Panc1 (cell line): ENCODE results near the gene PPM1B. TPM values are rescaled to one million over a fixed set of nuclear protein-coding genes. Genes with fewer than 3 reads are reported as not detected.

Experiments
- ATAC-seq: fragments of 200-7000 bp; cut with Tn5 transposase; 2 replicates; pipeline ENCODE4 v1.9.1; 2020; ENCODE audit warnings: mild to moderate bottlenecking, moderate library complexity
- BruUV-seq: library from RNA; stranded (reverse); fragments of 400-500 nt; replicated peaks from 2 replicates; lab custom pipeline; 2021; lab: Mats Ljungman, UMichigan
- CTCF ChIA-PET: fragments of 300-600 bp; sonication (Branson Sonifier 250); formaldehyde crosslinking; loops from one replicate; lab custom pipeline; 2022; ENCODE audit warnings: antibody characterized with exemption; lab: Charles Lee
- POLR2A ChIA-PET: fragments of 300-600 bp; sonication (Branson Sonifier 250); formaldehyde crosslinking; loops from one replicate; lab custom pipeline; 2022; ENCODE audit warnings: antibody characterized with exemption; lab: Charles Lee
- DNase-seq: peaks from one replicate; pipeline ENCODE4 v3.0.0-alpha.2; 2010; ENCODE audit warnings: low read depth, low spot score
- H3K27ac ChIP-seq: 2 replicates; pipeline ENCODE4 v1.5.1; 2011; ENCODE audit warnings: mild to moderate bottlenecking, low read length, inconsistent platforms
- H3K27me3 ChIP-seq: fragments of 200-500 bp; sonication (Bioruptor generic); 2 replicates; pipeline ENCODE4 v1.6.0; 2014; ENCODE audit warnings: low read length, inconsistent platforms; ENCODE audit not compliant: control insufficient read depth, insufficient read depth
- H3K36me3 ChIP-seq: fragments of 200-500 bp; sonication (Bioruptor generic); 2 replicates; pipeline ENCODE4 v1.5.1; 2014; ENCODE audit warnings: inconsistent platforms, mild to moderate bottlenecking, low read length, moderate library complexity; ENCODE audit not compliant: control insufficient read depth, insufficient read depth
- H3K4me1 ChIP-seq: 2 replicates; pipeline ENCODE4 v1.5.1; 2011; ENCODE audit warnings: inconsistent platforms, mild to moderate bottlenecking, low read length, moderate library complexity; ENCODE audit not compliant: control insufficient read depth, insufficient read depth
- H3K4me3 ChIP-seq, 2 experiments: 2 replicates each; pipeline ENCODE4 v1.5.1; 2011 to 2012; ENCODE audit warnings: low read depth in 2 of 2, low read length in 2 of 2, mild to moderate bottlenecking in 2 of 2, inconsistent platforms in 1 of 2, moderate library complexity in 1 of 2
- H3K9me3 ChIP-seq: fragments of 200-500 bp; sonication (Bioruptor generic); 2 replicates; pipeline ENCODE4 v1.5.1; 2014; ENCODE audit warnings: low read depth, mild to moderate bottlenecking, inconsistent platforms, low read length, moderate library complexity; ENCODE audit not compliant: control insufficient read depth, insufficient read depth
- CTCF ChIP-seq: fragments of 450-650 bp; IDR thresholded peaks from 2 replicates; pipeline ENCODE4 v1.5.1; 2017; ENCODE audit warnings: mild to moderate bottlenecking
- POLR2AphosphoS5 ChIP-seq: IDR thresholded peaks from 2 replicates; pipeline ENCODE4 v1.6.1; 2012; ENCODE audit warnings: mild to moderate bottlenecking, low read depth, low read length, moderate library complexity
- REST ChIP-seq, 2 experiments: IDR thresholded peaks; 2 replicates each; pipeline ENCODE4 v1.6.1; 2011 to 2012; ENCODE audit warnings: low read depth in 2 of 2, control low read depth in 1 of 2, low read length in 1 of 2, mild to moderate bottlenecking in 1 of 2, moderate library complexity in 1 of 2; ENCODE audit not compliant: insufficient read depth in 1 of 2
- SIN3A ChIP-seq: IDR thresholded peaks from 2 replicates; pipeline ENCODE4 v1.6.1; 2012; ENCODE audit warnings: low read depth, mild to moderate bottlenecking, low read length, moderate library complexity, borderline replicate concordance; ENCODE audit not compliant: insufficient read depth
- TCF7L2 ChIP-seq: IDR thresholded peaks from 2 replicates; pipeline ENCODE4 v1.6.1; 2011; ENCODE audit warnings: mild to moderate bottlenecking, low read depth, low read length, inconsistent platforms
- in situ Hi-C: cut with HindIII; loops from 2 replicates; pipeline ENCODE4 v1.10.0; 2016; ENCODE audit warnings: low sequenced_read_pairs, low pct_unique_long_range_greater_than_20kb
- intact Hi-C: fragments of 100-400 bp; cut with micrococcal nuclease; formaldehyde crosslinking; loops from one replicate; pipeline ENCODE4 v1.10.0; 2022; ENCODE audit not compliant: unreplicated experiment
- total RNA-seq: library from RNA; stranded (reverse); gene quantifications from one replicate; pipeline ENCODE4 v1.2.1, GENCODE V29; 2021; ENCODE audit not compliant: unreplicated experiment

PPM1B gene
- total RNA-seq, 1 experiment from 2014 or later, result 36.0 TPM

GRCh38 chr2:44273076-44273475 is 104.4 kb downstream of the PPM1B start:
- intact Hi-C loops, result no loop called here

GRCh38 chr2:44273596-44273995 is 104.9 kb downstream of the PPM1B start:
- no peaks in the 10 kb centered on the region for H3K36me3 ChIP-seq
- 0 out of 2 replicates have a peak, but pooled peaks cover 6% of the 10 kb centered on the region for H3K4me1 ChIP-seq
- TF ChIP-seq TCF7L2 (no peak), SIN3A (no peak), REST (IDR thresholded peaks at IDR 0.05; ENCODE audit: insufficient read depth in 1 of 2, low read depth in 2 of 2, low read length in 1 of 2) (no peak), POLR2AphosphoS5 (no peak), CTCF (no peak)
- no peak overlapping the region for H3K4me3 ChIP-seq
- in situ Hi-C loops (no loop called here), intact Hi-C loops (no loop called here)
- ChIA-PET POLR2A (no interaction called here), CTCF (no interaction called here)
- H3K27ac ChIP-seq, result no peak overlapping the region
- no peaks in the 10 kb centered on the region for H3K9me3 ChIP-seq
- no TSS peak for BruUV-seq
- no peaks in the 10 kb centered on the region for H3K27me3 ChIP-seq
- no peak for DNase-seq
- ATAC-seq, result no peak

More at GRCh38 chr2:44273076-44273475, 104.4 kb downstream of the PPM1B start:
- no peak for DNase-seq
- BruUV-seq, result no TSS peak
- in situ Hi-C loops, result no loop called here
- Histone ChIP-seq H3K36me3 (no peaks in the 10 kb centered on the region), H3K4me1 (0 out of 2 replicates have a peak, but pooled peaks cover 6% of the 10 kb centered on the region), H3K4me3 (no peak overlapping the region), H3K9me3 (no peaks in the 10 kb centered on the region), H3K27ac (no peak overlapping the region), H3K27me3 (no peaks in the 10 kb centered on the region)
- ChIA-PET CTCF (no interaction called here), POLR2A (interaction anchor here (0.5 kb wide), 1 partner anchor 832 kb away, joined by 3 read pairs; no protein-coding TSS in a partner anchor)
- no peak for TF ChIP-seq POLR2AphosphoS5
- TF ChIP-seq TCF7L2, result no peak
- TF ChIP-seq CTCF, result no peak
- TF ChIP-seq REST (IDR thresholded peaks at IDR 0.05; ENCODE audit: insufficient read depth in 1 of 2, low read depth in 2 of 2, low read length in 1 of 2), result no peak
- TF ChIP-seq SIN3A, result no peak
- ATAC-seq, result no peak
